Activated CD4-positive, alpha-beta T cell treated with anti-CD3 and anti-CD28 coated beads, Interleukin-2, amount 50 U/mL, for 48 hours (primary cell): ENCODE data around the gene TRPM6.
"Not testable (repeated sequence)": the region's sequence is repeated elsewhere in the genome, so short reads cannot be mapped to it uniquely, and the experiment has no call there.

Experiments used
- DNase-seq, 2 experiments: peaks; one replicate each; pipeline ENCODE4 v3.0.0-alpha.2; 2020

The TRPM6 gene, protein sequence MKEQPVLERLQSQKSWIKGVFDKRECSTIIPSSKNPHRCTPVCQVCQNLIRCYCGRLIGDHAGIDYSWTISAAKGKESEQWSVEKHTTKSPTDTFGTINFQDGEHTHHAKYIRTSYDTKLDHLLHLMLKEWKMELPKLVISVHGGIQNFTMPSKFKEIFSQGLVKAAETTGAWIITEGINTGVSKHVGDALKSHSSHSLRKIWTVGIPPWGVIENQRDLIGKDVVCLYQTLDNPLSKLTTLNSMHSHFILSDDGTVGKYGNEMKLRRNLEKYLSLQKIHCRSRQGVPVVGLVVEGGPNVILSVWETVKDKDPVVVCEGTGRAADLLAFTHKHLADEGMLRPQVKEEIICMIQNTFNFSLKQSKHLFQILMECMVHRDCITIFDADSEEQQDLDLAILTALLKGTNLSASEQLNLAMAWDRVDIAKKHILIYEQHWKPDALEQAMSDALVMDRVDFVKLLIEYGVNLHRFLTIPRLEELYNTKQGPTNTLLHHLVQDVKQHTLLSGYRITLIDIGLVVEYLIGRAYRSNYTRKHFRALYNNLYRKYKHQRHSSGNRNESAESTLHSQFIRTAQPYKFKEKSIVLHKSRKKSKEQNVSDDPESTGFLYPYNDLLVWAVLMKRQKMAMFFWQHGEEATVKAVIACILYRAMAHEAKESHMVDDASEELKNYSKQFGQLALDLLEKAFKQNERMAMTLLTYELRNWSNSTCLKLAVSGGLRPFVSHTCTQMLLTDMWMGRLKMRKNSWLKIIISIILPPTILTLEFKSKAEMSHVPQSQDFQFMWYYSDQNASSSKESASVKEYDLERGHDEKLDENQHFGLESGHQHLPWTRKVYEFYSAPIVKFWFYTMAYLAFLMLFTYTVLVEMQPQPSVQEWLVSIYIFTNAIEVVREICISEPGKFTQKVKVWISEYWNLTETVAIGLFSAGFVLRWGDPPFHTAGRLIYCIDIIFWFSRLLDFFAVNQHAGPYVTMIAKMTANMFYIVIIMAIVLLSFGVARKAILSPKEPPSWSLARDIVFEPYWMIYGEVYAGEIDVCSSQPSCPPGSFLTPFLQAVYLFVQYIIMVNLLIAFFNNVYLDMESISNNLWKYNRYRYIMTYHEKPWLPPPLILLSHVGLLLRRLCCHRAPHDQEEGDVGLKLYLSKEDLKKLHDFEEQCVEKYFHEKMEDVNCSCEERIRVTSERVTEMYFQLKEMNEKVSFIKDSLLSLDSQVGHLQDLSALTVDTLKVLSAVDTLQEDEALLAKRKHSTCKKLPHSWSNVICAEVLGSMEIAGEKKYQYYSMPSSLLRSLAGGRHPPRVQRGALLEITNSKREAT (N-terminal part only)

DNA sequence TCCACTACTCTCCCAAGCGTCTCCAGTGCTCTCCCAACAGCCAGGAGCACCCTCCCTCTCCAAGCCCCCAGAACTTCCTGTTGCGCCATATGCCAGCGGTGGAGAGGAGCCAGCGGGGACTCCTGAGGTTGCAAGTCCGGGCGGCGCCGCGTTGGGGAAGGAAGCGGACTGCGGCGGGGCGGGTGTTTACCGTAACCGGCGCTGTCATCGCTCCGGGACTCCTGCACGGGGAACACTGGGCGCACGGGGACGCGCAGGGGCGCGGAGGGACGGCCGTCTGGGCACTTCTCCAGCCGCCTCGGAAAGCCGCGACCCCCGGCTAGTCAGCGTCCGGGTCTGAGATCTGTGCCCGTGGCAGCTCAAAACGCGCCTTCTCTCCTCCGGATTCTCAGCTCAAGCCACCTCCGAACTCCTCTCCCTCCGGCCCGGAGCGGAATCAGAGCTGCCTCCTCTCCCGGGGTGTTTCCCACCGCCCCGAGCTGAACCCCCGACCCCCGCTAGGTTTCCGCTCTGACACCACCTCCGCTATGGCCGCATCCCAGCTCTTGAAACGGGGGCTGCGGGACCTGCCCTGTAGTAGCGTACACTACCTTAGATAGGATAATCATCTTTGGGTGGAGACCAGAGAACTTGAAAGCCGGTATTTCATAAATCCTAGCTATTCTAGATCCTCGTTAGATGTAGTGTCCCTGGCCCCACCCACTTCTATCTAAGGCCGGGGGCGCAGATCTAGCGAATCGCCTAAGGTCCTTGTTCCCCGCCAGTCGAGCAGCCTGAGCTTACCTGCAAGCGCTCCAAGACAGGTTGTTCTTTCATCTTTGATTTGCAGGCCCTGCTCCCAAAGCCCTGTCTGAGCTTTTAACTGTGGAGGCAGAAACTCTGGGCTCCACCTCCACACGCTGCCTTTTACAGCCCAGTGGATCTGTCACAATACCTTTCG is at the start of gene TRPM6:
Gene TRPM6 (minus strand): TSS at position 881 of the 940 bp plus-strand sequence. CDS start 65 bp downstream, at position 816.
- peak; percentile 47 to 54 for DNase-seq

DNA sequence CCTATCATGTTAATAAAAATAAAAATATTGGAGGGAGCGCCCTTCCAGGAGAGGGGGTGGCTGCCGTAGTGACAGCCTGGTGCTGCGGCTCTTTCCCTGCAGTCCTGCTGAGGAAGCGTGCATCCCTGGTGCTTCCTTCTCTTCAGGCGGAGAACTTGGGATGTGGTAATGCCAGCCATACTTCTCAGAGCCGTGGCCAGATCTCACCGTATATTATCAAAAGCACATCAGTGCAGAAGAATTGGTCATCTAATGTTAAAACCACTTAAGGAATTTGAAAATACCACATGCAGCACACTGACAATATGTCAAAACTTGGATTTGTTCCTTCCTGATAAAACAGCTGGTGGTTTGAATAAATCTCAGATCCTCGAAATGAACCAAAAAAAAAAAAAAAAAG is 47.3 kb upstream of the TRPM6 start:
- DNase-seq, result no peak

DNA sequence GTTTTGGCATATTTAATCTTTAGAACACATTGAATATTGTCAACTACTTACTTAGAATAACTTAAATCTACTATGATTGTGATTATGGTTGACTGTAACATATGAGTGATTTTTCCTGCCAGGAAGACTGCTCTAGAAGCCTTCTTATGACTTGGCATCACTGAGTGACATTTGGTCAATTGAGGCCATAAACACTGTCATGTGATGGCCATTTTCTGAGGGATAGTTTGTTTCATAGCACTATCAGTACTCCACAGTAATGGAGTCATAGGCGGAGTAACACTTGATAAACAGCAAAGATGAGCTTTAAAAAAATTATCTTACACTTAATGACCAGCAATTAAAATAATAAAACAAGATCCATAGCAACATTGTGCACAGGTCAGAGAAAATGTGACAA is 34.0 kb upstream of the TRPM6 start:
- no peak for DNase-seq

DNA sequence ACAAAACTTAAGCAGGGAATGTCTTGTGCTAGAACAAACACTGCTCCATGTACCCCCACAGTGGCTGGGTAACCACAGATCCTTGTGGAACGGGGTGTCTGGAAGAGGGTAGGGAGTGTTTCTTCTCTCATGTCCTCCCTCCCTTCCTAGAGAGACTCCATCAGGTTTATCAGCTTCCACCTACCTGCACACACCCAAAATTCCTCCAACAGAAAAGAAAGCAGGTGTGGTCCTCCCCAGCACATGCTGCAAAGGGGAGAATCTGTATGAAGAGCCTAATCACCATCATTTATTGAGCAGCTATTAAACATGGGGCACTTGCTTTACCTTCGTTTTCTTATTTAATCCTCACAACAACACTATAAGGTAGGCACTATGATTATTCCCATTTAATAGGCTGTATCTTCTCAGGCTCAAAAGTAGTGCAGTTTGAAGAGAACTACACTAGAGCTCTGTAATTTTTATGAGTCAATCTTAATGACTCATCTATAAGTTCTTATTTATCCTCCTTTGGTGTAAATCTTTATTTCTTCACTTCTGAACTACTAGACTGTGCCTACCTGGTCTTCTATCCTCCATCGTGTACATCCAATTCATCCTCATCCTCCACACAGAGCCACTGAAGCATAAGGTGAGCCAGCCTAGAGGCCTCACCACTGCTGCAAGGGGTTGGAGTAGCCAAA is 33.4 kb upstream of the TRPM6 start:
- no peak for DNase-seq

DNA sequence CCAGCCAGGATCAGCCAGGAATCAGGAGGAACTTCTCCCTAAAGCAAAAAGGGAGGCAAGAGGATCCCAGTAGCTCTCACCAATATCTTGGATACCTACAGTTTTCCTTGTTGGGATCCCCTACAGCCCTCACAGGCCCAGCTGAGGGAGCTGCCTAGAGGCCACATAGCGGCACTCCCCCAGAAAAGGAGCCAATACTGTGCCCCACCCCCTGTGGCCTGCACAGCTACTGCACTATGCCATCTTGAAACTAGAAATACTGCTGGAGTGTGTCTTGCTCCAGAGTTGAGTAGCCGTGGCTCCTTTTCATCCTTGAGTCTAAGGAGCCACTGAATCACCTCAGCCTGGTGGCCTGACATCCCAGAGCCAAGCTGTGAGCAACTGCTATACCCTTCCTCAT is 22.3 kb upstream of the TRPM6 start:
- DNase-seq, result no peak

DNA sequence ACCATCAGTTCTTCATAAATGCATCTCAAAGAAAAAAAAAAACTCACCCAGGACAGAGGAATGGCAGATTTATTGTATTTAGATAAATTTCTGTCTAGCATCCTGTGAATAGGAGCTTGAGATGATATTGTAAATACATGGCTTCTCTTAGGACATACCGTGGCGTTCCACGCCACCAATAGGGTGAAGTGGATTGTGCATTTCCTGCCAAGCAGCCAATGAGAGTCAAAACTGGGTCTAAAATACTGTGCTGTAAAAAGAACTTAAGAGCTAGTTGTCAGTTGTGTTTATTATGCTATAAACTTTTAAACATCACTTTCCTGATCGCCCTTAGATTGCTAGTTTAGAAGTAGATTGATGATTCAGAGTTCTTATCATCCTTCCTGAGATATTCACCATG is 20.9 kb upstream of the TRPM6 start:
- no peak for DNase-seq

DNA sequence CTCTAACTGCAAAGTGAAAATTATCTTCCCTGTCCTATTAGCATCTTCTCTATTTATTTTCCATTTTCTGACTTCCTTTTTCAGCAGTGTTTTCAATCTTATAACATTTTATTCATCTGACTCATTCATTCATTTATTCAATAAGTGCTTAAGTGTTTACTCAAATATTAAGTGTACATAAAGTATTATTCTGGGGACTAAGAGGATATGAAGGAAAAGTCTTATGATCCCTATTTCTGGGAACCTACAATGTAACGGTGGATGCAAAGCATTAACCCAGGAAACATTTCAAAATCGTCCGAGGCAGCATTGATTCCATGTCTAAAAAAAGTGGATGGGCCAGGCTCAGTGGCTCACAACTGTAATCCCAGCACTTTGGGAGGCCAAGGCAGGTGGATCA is 19.4 kb upstream of the TRPM6 start:
- no peak for DNase-seq

DNA sequence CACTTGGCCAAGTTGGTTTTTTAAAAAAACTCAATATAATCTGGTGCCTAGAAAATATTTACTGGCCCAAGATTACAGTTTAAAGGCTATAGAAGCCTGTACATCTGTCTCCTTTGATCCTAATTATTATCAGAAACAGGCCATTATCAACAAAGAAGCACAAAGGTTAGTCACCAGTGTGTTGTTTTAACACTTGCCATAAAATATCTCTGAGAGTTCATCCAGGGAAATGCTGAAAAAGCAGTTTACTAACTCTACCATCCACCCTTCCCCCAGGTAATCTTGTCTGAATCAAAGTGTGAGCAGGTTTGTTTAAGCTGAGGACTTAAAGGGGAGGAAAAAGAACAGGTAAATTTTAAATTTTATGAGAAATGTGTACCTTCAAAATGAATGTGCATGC is 13.3 kb upstream of the TRPM6 start:
- no peak for DNase-seq

DNA sequence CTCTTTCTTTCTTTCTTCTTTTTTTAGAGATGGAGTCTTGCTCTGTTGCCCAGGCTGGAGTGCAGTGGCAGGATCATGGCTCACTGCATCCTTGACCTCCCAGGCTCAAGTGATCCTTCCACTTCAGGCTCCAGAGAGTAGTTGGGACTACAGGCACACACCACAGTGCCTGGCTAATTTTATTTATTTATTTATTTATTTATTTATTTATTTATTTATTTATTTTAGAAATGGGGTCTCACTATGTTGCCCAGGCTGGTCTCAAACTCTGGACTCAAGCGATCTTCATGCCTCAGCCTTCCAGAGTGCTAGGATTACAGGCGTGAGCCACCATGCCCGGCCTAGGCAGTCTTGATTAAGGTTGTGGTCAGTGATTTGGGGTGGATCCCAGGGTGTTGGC is 728 bp upstream of the TRPM6 start:
- DNase-seq, result not testable (repeated sequence)

DNA sequence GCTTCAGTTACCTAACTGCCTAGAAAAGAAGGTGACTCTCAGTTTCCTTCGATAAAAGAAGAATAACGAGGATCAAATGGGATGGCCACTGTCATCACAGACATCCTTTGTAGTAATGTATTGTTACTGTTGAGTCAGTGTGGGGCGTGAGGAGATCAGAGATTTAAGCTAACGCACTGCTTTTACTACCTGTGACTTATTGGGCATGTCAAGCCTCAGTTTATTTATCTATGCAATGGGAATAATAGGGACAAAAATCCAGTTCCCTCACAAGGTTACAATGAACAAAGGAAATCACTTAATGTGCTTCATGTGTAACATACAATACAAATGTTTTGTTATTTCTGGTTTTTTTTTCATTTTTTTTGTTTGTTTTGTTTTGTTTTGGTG is 255 bp upstream of the TRPM6 start:
- DNase-seq, result no peak

DNA sequence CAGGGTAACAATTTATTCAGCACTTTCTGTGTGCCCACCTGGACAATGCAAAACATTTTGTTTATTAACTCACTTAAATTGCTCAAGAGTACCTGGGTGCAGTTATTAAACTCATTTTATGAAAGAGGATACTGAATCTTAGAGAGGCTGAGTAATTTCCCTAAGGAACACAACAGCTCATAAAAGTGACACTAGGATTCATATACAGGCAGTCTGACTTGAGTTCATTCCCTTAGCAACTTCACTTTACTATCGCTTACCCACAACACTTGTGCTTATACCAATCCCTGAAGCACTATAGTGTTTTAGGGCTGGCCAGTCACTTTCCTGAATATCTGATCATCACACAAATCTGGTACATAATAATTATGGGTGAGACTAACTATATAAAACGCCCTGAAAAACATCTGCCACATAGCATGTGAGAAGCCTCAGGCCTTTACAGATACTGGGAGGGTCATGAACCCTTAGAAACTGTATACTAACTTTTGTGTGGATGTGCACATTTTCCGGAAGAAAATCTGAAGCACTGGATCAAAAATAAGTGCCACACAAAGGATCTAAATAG is 11.3 kb downstream of the TRPM6 start:
- DNase-seq, result no peak

DNA sequence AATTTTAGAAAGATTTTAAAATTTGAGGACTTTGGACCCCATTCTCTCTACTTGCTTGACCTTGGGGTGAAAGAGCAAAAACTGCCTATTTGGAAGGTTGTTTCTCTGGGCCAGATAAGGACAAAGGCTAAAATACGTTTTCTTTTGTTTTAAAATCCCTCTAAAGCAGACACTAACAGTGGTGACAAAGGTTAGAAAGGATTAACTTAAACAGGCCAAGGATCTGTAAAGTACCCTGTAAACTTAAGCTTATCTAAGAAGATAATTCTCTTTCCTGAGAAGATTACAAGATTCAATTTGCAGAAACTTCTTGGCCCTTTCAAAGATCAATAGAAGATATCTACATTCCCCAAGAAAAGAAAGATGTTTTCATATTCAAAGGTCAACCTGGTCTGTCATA is 12.1 kb downstream of the TRPM6 start:
- DNase-seq, result no peak

DNA sequence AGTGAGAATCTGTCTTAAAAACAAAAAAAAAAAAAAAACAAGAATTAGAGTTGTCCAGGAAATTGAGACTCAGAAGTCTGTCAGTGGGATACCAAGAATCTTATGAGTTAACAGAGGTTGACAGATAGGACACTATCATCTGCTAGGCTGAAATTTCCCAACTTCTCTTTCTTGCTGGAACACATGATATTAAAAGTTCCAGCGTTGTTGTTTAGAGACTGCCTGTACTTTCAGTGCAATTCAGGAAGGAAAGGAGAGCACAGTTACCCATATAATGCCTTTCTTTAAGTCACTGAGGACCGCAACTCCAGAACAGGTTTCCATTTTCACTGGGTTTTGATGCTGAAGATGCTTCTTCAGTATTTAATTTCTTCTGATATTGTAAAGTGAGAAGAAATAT is 13.5 kb downstream of the TRPM6 start:
- no peak for DNase-seq

DNA sequence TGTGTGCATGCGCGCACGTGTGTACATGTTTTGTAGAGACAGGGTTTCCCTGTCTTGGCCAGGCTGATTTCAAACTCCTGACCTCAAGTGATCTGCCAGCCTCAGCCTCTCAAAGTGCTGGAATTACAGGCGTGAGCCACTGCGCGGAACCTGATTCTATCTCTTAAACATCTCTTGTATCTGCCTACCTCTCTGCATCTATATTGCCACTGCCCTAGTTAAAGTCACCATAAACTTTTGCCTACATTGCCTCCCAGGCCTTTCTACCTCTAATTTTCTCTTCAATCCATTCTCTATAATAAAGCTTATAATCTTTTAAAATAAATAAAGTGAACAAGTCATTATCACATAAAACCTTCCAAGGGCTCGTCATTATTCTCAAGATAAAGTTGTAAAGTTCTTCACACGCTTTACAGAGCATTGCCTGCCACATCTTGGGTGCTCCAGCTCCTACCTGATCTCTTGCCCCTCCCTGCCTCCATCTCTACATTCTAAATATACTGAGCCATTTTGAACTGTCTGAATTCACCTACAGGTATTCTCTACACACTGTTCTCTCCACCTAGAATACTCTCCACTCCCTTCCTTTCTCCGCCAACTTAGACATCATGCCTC is 15.0 kb downstream of the TRPM6 start:
- no peak for DNase-seq

DNA sequence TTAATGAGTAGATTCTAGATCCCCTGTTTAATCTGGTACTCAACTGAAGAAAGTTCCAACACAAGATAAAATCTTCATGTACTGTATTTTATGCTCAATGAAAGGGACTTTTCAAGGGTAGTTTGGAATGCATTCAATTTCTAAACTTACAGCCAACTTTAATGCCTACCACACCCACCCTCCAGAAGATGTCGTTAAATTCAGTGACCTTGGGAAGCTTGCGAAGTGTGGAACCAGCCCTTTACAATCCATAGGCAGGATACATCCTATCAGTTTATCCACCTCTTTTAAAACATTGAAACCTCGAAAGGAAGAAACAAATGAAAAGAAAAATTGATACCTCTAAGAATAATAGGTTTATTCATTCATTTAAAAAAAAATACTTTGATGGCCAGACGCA is 20.2 kb downstream of the TRPM6 start:
- DNase-seq, result no peak

DNA sequence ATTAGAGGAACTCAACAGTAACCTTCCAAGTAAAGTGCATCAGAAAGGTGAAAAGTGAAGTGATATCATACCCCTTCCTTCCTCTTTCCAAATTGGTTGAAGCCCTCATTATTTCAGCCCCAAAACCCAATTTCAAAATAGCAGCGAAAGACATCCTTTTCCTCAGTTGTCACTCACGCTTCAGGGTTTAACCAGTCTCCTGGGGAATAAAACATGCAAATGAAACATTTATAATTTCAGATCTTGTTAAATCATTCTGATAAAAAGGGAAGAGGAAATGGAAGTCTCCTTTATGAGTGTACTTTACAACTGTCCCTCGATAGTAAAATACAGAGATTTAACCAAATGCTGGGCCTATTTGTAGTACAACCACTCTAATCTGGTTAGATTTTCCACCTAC is 22.5 kb downstream of the TRPM6 start:
- no peak for DNase-seq

DNA sequence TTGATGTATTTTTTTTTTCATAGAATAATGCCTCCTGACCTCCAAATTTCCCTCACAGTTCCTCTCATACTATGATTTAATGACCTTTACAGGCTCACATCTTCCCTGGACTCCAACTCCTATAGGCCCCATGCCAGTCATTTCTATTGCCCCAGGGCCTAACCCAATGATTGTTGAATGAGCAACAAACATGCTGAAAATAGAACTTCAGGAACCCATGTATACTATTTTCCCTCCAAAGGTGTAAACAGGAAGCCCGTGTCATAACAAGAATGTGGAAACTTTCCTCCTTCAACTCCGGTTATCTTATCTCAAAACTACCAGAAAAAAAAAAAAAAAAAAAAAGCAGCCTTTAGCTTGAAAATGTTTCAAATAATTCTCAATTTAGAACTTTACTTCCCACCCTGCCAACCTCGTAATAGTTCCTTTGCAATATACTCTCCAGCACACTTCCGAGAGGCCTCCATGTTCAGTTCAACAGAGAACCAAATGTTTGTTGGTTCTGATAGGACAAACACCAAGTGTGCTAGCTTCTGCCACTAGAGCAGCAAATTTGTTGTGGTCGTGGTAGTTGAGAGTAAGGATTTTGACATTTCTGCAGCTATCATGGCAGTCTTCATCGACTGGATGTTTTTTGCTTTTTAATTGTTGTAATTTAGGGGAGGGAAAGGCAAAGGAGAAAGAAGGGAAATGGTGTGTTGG is 25.8 kb downstream of the TRPM6 start:
- DNase-seq, result no peak

DNA sequence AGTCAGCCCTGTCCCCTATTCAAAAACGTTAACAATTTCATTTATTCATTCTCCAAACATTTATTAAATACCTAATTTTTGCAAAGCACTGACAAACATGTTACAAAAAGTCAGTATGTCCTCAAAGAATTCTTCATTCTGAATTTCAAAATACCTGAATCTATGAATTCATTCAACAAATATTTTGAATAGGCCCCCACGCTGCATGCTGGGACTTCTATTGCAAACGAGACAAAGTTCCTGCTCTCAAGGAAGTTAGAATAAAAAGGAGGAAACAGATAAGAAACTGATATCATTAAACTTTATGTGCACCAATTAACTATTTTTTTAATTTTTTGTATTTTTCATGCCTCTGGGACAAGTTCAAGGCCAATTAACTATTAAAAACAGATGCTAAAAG is 26.6 kb downstream of the TRPM6 start:
- no peak for DNase-seq

DNA sequence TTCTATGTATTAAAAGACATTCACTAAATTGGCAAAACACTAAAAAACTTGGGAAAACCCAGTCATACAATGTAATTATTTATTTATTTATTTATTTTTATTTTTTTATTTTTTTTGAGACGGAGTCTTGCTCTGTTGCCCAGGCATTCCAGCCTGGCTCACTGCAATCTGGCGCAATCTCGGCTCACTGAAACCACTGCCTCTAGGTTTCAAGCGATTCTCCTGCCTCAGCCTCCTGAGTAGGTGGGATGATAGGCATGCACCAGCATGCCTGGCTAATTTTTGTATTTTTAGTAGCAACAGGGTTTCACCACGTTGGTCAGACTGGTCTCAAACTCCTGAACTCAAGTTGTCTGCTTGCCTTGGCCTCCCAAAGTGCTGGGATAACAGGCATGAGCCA is 27.5 kb downstream of the TRPM6 start:
- not testable (repeated sequence) for DNase-seq

DNA sequence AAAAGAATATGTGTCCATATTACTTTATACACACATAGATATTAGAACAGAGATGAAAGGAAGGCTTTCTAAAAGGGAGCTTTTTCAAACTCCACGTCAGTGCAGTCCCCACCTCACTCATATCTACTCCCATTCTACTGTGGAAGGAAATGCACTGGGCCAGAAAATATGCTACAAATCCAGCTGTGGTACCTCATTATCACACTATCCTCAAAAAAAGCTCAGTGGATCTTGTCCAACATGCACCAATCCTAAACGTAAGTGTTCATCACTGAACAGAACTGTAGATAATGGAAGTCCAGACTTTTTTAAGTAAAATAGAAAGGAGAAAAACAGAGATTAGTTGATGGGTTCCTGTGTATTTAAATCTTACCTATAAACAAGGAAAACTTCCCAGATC is 27.9 kb downstream of the TRPM6 start:
- no peak for DNase-seq
